B cell (primary cell): ENCODE data around the gene COQ10B. TPM values are rescaled to one million over a fixed set of nuclear protein-coding genes. Genes with fewer than 3 reads are reported as not detected.

Source experiments
- ATAC-seq: fragments of 200-7000 bp; cut with Tn5 transposase; one replicate; pipeline ENCODE4 v1.10.0; 2021; ENCODE audit warnings: low read depth, mild to moderate bottlenecking, moderate number of reproducible peaks, moderate library complexity
- CTCF ChIA-PET: fragments of 350-600 bp; sonication (Branson Sonifier 250); formaldehyde crosslinking; loops from one replicate; lab custom pipeline; 2021; ENCODE audit warnings: antibody characterized with exemption, inconsistent platforms; lab: Charles Lee
- POLR2A ChIA-PET: fragments of 350-600 bp; sonication (Branson Sonifier 250); formaldehyde crosslinking; loops from one replicate; lab custom pipeline; 2021; ENCODE audit warnings: antibody characterized with exemption; lab: Charles Lee
- DNase-seq: peaks from one replicate; pipeline ENCODE4 v3.0.0; 2013
- H2AFZ ChIP-seq: 2 replicates; pipeline ENCODE4 v1.6.1; 2012; ENCODE audit warnings: mild to moderate bottlenecking, low read depth, low read length; ENCODE audit not compliant: insufficient read depth, poor library complexity, severe bottlenecking
- H3K27ac ChIP-seq, 2 donors: 1 replicate in 1 of 2; 2 replicates in 1 of 2; pipeline ENCODE4 v1.5.1; 2012 to 2013; ENCODE audit warnings: low read length in 2 of 2, mild to moderate bottlenecking in 2 of 2, moderate library complexity in 1 of 2
- H3K27me3 ChIP-seq, 4 experiments: fragments of 200-600 bp in 1 of 4; sonication (generic) in 1 of 4; replicated peaks in 1 of 4; 1 replicate in 2 of 4; 2 replicates in 2 of 4; pipeline versions ENCODE4 v1.6.1 to v1.7.0; 2013 to 2016; ENCODE audit warnings: low read length in 3 of 4, mild to moderate bottlenecking in 2 of 4, mixed read lengths in 1 of 4, moderate library complexity in 1 of 4; ENCODE audit not compliant: insufficient read depth in 4 of 4, control insufficient read depth in 3 of 4; ENCODE audit errors: control extremely low read depth in 1 of 4
- H3K36me3 ChIP-seq, 2 experiments: replicated peaks in 1 of 2; 1 replicate in 1 of 2; 2 replicates in 1 of 2; pipeline versions ENCODE4 v1.6.1 to v1.7.1; 2013; ENCODE audit warnings: low read length in 1 of 2; ENCODE audit not compliant: insufficient read depth in 2 of 2, control insufficient read depth in 1 of 2; ENCODE audit errors: control extremely low read depth in 1 of 2, extremely low read depth in 1 of 2
- H3K4me1 ChIP-seq, 2 donors: fragments of 200-600 bp in 1 of 2; sonication (generic) in 1 of 2; 1 replicate in 1 of 2; 2 replicates in 1 of 2; pipeline versions ENCODE4 v1.5.1 to v1.6.1; 2013 to 2017; ENCODE audit warnings: low read length in 2 of 2; ENCODE audit not compliant: control insufficient read depth in 2 of 2, insufficient read depth in 2 of 2
- H3K4me2 ChIP-seq: replicated peaks from 2 replicates; pipeline ENCODE3; 2012; ENCODE audit warnings: mild to moderate bottlenecking, low read depth, low read length; ENCODE audit not compliant: poor library complexity, severe bottlenecking
- H3K4me3 ChIP-seq, 5 experiments: fragments of 200-600 bp in 1 of 5; sonication (generic) in 1 of 5; 1 replicate in 3 of 5; 2 replicates in 2 of 5; pipeline versions ENCODE4 v1.5.1 to v1.7.0; 2011 to 2016; ENCODE audit warnings: low read length in 4 of 5, mild to moderate bottlenecking in 4 of 5, low read depth in 2 of 5, control low read depth in 1 of 5, moderate library complexity in 1 of 5; ENCODE audit not compliant: insufficient read depth in 1 of 5; ENCODE audit errors: control extremely low read depth in 1 of 5, extremely low read depth in 1 of 5
- H3K79me2 ChIP-seq: fragments of 200-600 bp; sonication (generic); one replicate; pipeline ENCODE4 v1.6.0; 2016; ENCODE audit warnings: low read length; ENCODE audit not compliant: control insufficient read depth, insufficient read depth
- H3K9ac ChIP-seq: fragments of 200-600 bp; sonication (generic); 2 replicates; pipeline ENCODE4 v1.6.1; 2017; ENCODE audit warnings: mild to moderate bottlenecking, low read length, moderate library complexity
- H3K9me3 ChIP-seq, 3 donors: one replicate each; pipeline versions ENCODE4 v1.6.1 to v1.7.1; 2013; ENCODE audit warnings: low read length in 2 of 3; ENCODE audit not compliant: control insufficient read depth in 2 of 3, insufficient read depth in 1 of 3; ENCODE audit errors: control extremely low read depth in 1 of 3
- H4K20me1 ChIP-seq: 2 replicates; pipeline ENCODE4 v1.6.0; 2012; ENCODE audit warnings: mild to moderate bottlenecking, low read length; ENCODE audit not compliant: insufficient read depth, control insufficient read depth, poor library complexity, severe bottlenecking
- H3K27ac Mint-ChIP-seq: one replicate; pipeline ENCODE4 v1.8.0; 2021; ENCODE audit warnings: mixed read lengths
- H3K27me3 Mint-ChIP-seq: one replicate; pipeline ENCODE4 v1.8.0; 2021; ENCODE audit warnings: mixed read lengths
- H3K4me1 Mint-ChIP-seq: one replicate; pipeline ENCODE4 v1.8.0; 2021; ENCODE audit warnings: mixed read lengths
- H3K4me3 Mint-ChIP-seq: one replicate; pipeline ENCODE4 v1.8.0; 2021; ENCODE audit warnings: mixed read lengths
- H3K9me3 Mint-ChIP-seq: one replicate; pipeline ENCODE4 v1.8.0; 2022; ENCODE audit warnings: mixed read lengths; ENCODE audit not compliant: insufficient read depth
- CTCF ChIP-seq: fragments of 200-600 bp; IDR thresholded peaks from one replicate; pipeline ENCODE4 v1.8.0; 2022; ENCODE audit warnings: antibody characterized with exemption, mild to moderate bottlenecking
- EZH2 ChIP-seq: IDR thresholded peaks from 2 replicates; pipeline ENCODE4 v1.6.1; 2012; ENCODE audit warnings: borderline replicate concordance, low read depth, mild to moderate bottlenecking, moderate library complexity, low read length; ENCODE audit not compliant: insufficient read depth, poor library complexity, severe bottlenecking
- WGBS: methylation state at CpG from one replicate; pipeline ENCODE4 v1.1.5; 2013; ENCODE audit warnings: missing lambda C conversion rate; ENCODE audit not compliant: insufficient coverage; 5-methylcytosine and 5-hydroxymethylcytosine counted together
- intact Hi-C: fragments of 100-400 bp; cut with micrococcal nuclease; formaldehyde crosslinking; loops from one replicate; pipeline ENCODE4 v1.10.0; 2022
- polyA plus RNA-seq: library from polyadenylated mRNA; depleted of rRNA; stranded (reverse); fragments of >200 nt; gene quantifications from 2 replicates; pipeline ENCODE4 v1.2.3, GENCODE V29; 2012
- total RNA-seq, 2 donors: library from RNA; stranded (reverse); fragments of 120-200 nt in 1 of 2; gene quantifications; 1 replicate in 1 of 2; 2 replicates in 1 of 2; pipeline versions ENCODE4 v1.2.3 to v1.2.4, GENCODE V29; 2013 to 2022

The COQ10B gene
- total and polyA plus RNA-seq, 2 donors (not counting 1 experiment from before 2014, with no cell fraction given) = 5.8 to 29.1 TPM

DNA sequence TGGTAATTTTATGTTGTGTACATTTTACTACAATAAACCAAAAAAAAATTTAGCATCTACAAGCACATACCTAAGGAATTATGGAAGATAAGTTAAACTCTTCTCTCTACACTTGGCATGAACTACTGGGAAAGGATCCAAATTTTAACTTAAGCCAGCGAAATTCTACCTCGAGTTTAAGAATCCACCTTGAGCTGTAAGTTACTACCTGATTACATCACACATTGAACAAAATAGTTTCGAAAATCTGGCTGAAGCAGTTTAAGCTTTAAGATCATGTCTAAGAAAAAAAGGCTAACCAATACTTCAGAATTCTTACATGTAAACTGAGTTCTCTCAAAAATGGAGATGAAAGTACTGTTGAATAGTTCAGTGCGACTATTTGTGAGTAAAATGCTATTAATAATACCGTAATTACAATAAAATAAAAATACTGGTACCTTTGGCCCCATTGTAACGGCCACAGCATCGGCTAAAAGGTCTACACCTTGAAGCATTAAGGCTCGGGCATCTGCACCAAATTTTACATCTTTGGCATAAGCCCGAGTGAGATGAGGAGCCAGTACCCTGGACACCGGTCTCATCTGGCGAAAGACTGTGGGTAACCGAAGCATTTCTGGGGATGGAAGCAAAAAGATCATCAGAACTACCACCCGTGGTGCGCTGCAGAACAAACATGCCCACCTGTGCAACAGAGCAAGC, 45.0 kb downstream of the COQ10B start:
- TF ChIP-seq EZH2 = no peak
- no peak for TF ChIP-seq CTCF
- H3K4me3 Mint-ChIP-seq = peak overlapping the region; percentile 98
- no peak for DNase-seq
- peaks cover 59% of the 10 kb centered on the region for H3K79me2 ChIP-seq
- no peaks in the 10 kb centered on the region for H3K27me3 ChIP-seq
- peaks cover 53% of the 10 kb centered on the region for H3K4me1 Mint-ChIP-seq
- peak overlapping the region; percentile 94 for H3K27ac Mint-ChIP-seq
- POLR2A ChIA-PET = interaction anchor here (0.6 to 4.5 kb wide), 4 partner anchors 18 to 85 kb away, joined by 3 to 62 read pairs (median 17); partner anchors contain the start of genes COQ10B, MOB4 and SF3B1
- no peaks in the 10 kb centered on the region for H3K9me3 Mint-ChIP-seq
- peak overlapping the region; percentile 85 to 90 for H3K27ac ChIP-seq
- CTCF ChIA-PET = interaction anchor here (1.6 kb wide), 1 partner anchor 45 kb away, joined by 5 read pairs; the partner anchor contains the start of gene COQ10B
- H3K36me3 ChIP-seq = peaks cover 4 to 48% of the 10 kb centered on the region in 2 experiments
- no peaks in the 10 kb centered on the region for H3K9me3 ChIP-seq
- 2% methylated on average over 9 of the region's 14 CpGs for WGBS
- peaks cover 16% of the 10 kb centered on the region for H4K20me1 ChIP-seq
- H3K4me2 ChIP-seq = peak overlapping the region; percentile 93
- H3K9ac ChIP-seq = peak overlapping the region; percentile 79
- H3K4me3 ChIP-seq = peak overlapping the region; percentile 54 to 86 (median 76)
- intact Hi-C loops = loop anchor here (10.0 kb wide), 1 partner anchor 94 kb away; no protein-coding TSS in a partner anchor
- H2AFZ ChIP-seq = peak overlapping the region; percentile 75
- ATAC-seq = no peak
- H3K4me1 ChIP-seq = peaks cover 37 to 38% of the 10 kb centered on the region in 2 donors
- H3K27me3 Mint-ChIP-seq = no peaks in the 10 kb centered on the region
